GM18909 (cell line): ENCODE data around the gene BCL2L15.
A peak's percentile ranks its signal among the peaks of the same experiment; 100 is the strongest.

ENCODE experiments used
- ATAC-seq: cut with Tn5 transposase; IDR thresholded peaks from one replicate; pipeline ENCODE4 v1.9.1; 2021; ENCODE audit warnings: mild to moderate bottlenecking; ENCODE audit not compliant: unreplicated experiment, poor library complexity

The BCL2L15 gene

GRCh38 chr1:113912594-113913311, 25.4 kb upstream of the BCL2L15 start:
- ATAC-seq, result no peak

GRCh38 chr1:113905435-113905861, 18.1 kb upstream of the BCL2L15 start:
- ATAC-seq, result peak; percentile 5

- peak; percentile 91 for ATAC-seq
Observed at GRCh38 chr1:113904674-113905434, 17.5 kb upstream of the BCL2L15 start, which contains the start of the genes AP4B1 and DCLRE1B. TSS of gene AP4B1 (minus strand) at chr1:113904799. CDS start at chr1:113904717, 82 bp downstream. TSS of gene DCLRE1B (plus strand) at chr1:113905326. CDS start at chr1:113905587, 261 bp downstream.

- peak; percentile 32 for ATAC-seq
Observed at GRCh38 chr1:113904293-113904673, 16.9 kb upstream of the BCL2L15 start.

GRCh38 chr1:113903501-113904292, 16.3 kb upstream of the BCL2L15 start:
- ATAC-seq, result no peak

GRCh38 chr1:113901191-113901590, 13.8 kb upstream of the BCL2L15 start:
- no peak for ATAC-seq

- no peak for ATAC-seq
Observed at GRCh38 chr1:113899111-113899510, 11.7 kb upstream of the BCL2L15 start.

GRCh38 chr1:113898241-113898814, 10.9 kb upstream of the BCL2L15 start:
- ATAC-seq, result no peak

- no peak for ATAC-seq
Observed at GRCh38 chr1:113895961-113896360, 8.6 kb upstream of the BCL2L15 start.

- ATAC-seq, result no peak
Observed at GRCh38 chr1:113895098-113895497, 7.7 kb upstream of the BCL2L15 start.

- no peak for ATAC-seq
Observed at GRCh38 chr1:113893267-113893666, 5.9 kb upstream of the BCL2L15 start.

GRCh38 chr1:113891631-113892220, 4.3 kb upstream of the BCL2L15 start:
- ATAC-seq, result no peak

- no peak for ATAC-seq
Observed at GRCh38 chr1:113890816-113891215, 3.4 kb upstream of the BCL2L15 start.

GRCh38 chr1:113886417-113887401, 672 bp downstream of the BCL2L15 start:
- ATAC-seq, result no peak

GRCh38 chr1:113881661-113882060, 5.7 kb downstream of the BCL2L15 start:
- no peak for ATAC-seq

GRCh38 chr1:113879739-113880038, 7.7 kb downstream of the BCL2L15 start:
- no peak for ATAC-seq

GRCh38 chr1:113876176-113876575, 11.2 kb downstream of the BCL2L15 start:
- ATAC-seq, result no peak

GRCh38 chr1:113875714-113876113, 11.7 kb downstream of the BCL2L15 start:
- peak; percentile 56 for ATAC-seq
